Activated B cell treated with CpG ODN at 0.5 μM for 24 hours (primary cell): ENCODE data around the gene NANP. TPM values are rescaled to one million over a fixed set of nuclear protein-coding genes. Genes with fewer than 3 reads are reported as not detected.

Source experiments
- ATAC-seq: fragments of 200-7000 bp; cut with Tn5 transposase; one replicate; pipeline ENCODE4 v1.10.0; 2021; ENCODE audit warnings: low read depth, mild to moderate bottlenecking, moderate library complexity
- CTCF ChIA-PET: fragments of 350-600 bp; sonication (Branson Sonifier 250); formaldehyde crosslinking; loops from one replicate; lab custom pipeline; 2021; ENCODE audit warnings: antibody characterized with exemption; lab: Charles Lee
- POLR2A ChIA-PET: fragments of 350-600 bp; sonication (Branson Sonifier 250); formaldehyde crosslinking; loops from one replicate; lab custom pipeline; 2021; ENCODE audit warnings: antibody characterized with exemption; lab: Charles Lee
- DNase-seq: peaks from one replicate; pipeline ENCODE4 v3.0.0; 2022
- H3K27ac Mint-ChIP-seq: one replicate; pipeline ENCODE4 v1.8.0; 2020; ENCODE audit warnings: mixed read lengths
- H3K27me3 Mint-ChIP-seq: one replicate; pipeline ENCODE4 v1.8.0; 2021; ENCODE audit warnings: mixed read lengths
- H3K36me3 Mint-ChIP-seq: one replicate; pipeline ENCODE4 v1.8.0; 2021; ENCODE audit warnings: low read depth, mixed read lengths
- H3K4me1 Mint-ChIP-seq: one replicate; pipeline ENCODE4 v1.8.0; 2021; ENCODE audit warnings: mixed read lengths
- H3K4me3 Mint-ChIP-seq: one replicate; pipeline ENCODE4 v1.8.0; 2020; ENCODE audit warnings: mild to moderate bottlenecking, mixed read lengths
- H3K9me3 Mint-ChIP-seq: one replicate; pipeline ENCODE4 v1.8.0; 2020; ENCODE audit warnings: mixed read lengths
- CTCF ChIP-seq: fragments of 200-600 bp; IDR thresholded peaks from one replicate; pipeline ENCODE4 v1.8.0; 2022; ENCODE audit warnings: antibody characterized with exemption, mild to moderate bottlenecking
- intact Hi-C: fragments of 100-400 bp; cut with micrococcal nuclease; formaldehyde crosslinking; loops from one replicate; pipeline ENCODE4 v1.15.1; 2024
- total RNA-seq: library from RNA; stranded (reverse); gene quantifications from 2 replicates; pipeline ENCODE4 v1.2.3, GENCODE V29; 2022

NANP gene
- total RNA-seq, 1 donor from 2014 or later = 2.7 TPM

- ATAC-seq (no peak), DNase-seq (no peak)
- intact Hi-C loops = no loop called here
- TF ChIP-seq CTCF = no peak
- Mint-ChIP-seq H3K9me3 (no peaks in the 10 kb centered on the region), H3K36me3 (no peaks in the 10 kb centered on the region), H3K4me1 (no peaks in the 10 kb centered on the region), H3K4me3 (no peak overlapping the region), H3K27me3 (no peaks in the 10 kb centered on the region), H3K27ac (no peak overlapping the region)
- POLR2A ChIA-PET = no interaction called here
- CTCF ChIA-PET = no interaction called here
Observed at GRCh38 chr20:25563362-25563761, 60.5 kb downstream of the NANP start.

Other genes with a start within 250 kb of the NANP start
- 16.1 and 16.3 TPM in 2 replicates for gene ABHD12, start 233.2 kb downstream of the NANP start, total RNA-seq
- 2.9 and 5.4 TPM in 2 replicates for gene GINS1, start 216.3 kb downstream of the NANP start, total RNA-seq
- 1.0 and 1.8 TPM in 2 replicates for gene NINL, start 38.5 kb downstream of the NANP start, total RNA-seq
- gene ZNF337, start 72.8 kb upstream of the NANP start, total RNA-seq = 13.5 and 15.5 TPM in 2 replicates